ENCODE measurements around the gene RCBTB1.

RCBTB1 gene

DNA sequence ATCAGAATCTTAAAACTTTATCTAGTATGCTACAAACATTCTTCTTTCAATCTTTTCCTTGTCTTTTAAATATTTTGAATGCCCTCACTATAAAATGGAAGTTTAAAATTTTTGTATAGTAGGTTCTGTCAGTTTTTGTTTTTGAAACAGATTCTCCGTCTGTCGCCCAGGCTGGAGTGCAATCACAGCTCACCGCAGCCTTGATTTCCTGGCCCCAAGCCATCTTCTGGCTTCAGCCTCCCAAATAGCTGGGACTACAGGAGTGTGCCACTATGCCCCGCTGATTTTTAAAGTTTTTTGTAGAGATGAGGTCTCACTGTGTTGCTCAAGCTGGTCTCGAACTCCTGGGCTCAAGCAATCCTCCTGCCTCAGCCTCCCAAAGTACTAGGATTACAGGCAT lies 68.9 kb downstream of the RCBTB1 start:
- no peak for DNase-seq (ENCODE audit: low spot score)

DNA sequence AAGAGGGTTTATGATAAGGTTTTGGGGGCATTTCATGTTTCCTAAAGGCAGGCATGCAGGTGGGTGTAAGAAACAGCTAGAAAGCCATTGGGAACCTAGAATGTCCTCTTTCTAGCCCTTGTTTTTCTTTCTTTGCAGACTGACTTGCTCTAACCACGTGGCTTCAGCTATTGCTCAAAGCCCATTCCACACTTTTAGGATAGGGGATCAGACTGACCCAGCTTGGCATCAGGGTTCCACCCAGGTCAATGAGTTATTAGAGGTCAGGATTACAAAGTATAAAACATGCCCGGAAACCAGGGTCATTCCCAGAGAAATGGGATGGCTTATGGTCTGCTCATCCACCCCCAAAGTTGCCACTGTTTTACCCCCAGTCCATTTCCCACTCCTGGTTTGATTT lies 72.8 kb downstream of the RCBTB1 start:
- DNase-seq (ENCODE audit: low spot score) = no peak

- DNase-seq (ENCODE audit: low spot score) = no peak
These were observed 81.4 kb downstream of the RCBTB1 start for GRCh38 chr13:49503951-49504350.

- DNase-seq (ENCODE audit: low spot score) = no peak
These were observed 82.4 kb downstream of the RCBTB1 start for GRCh38 chr13:49502954-49503353.

- DNase-seq (ENCODE audit: low spot score) = no peak
These were observed 85.3 kb downstream of the RCBTB1 start for GRCh38 chr13:49499889-49500660.

DNA sequence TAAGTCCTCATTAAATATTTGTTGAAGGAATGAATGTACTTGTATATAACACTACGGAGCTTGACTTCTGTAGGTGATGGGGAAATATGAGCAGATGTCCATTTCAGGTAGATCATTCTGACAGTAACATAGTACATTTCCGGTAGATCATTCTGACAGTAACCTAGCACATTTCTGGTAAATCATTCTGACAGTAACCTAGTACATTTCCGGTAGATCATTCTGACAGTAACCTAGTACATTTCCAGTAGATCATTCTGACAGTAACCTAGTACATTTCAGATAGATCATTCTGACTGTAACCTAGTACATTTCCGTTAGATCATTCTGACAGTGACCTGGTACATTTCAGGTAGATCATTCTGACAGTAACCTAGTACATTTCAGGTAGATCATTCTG lies 87.2 kb downstream of the RCBTB1 start:
- no peak for DNase-seq (ENCODE audit: low spot score)

- DNase-seq (ENCODE audit: low spot score) = no peak
These were observed 88.1 kb downstream of the RCBTB1 start for GRCh38 chr13:49497272-49497671.

DNA sequence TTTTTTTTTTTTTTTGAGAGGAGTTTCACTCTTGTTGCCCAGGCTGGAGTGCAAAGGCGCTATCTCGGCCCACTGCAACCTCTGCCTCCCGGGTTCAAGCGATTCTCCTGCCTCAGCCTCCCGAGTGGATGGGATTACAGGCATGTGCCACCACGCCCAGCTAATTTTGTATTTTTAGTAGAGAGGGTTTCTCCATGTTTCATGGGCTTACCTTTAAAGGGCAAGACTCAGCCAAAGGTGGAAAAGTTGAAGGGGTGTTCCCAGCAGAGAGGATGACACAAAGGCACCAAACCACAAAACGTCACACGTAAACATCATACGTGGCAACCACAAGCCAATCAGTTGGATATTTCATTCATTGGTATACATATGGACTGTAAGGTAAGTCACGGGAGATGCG lies 88.5 kb downstream of the RCBTB1 start:
- DNase-seq (ENCODE audit: low spot score) = peak; percentile 13

GRCh38 chr13:49495783-49496762 lies 89.3 kb downstream of the RCBTB1 start, which contains the start of gene PHF11:
Gene PHF11, plus strand, starts transcription at chr13:49495953. Its CDS starts 49 bp downstream, at chr13:49496002.
- peak; percentile 94 for DNase-seq (ENCODE audit: low spot score)

DNA sequence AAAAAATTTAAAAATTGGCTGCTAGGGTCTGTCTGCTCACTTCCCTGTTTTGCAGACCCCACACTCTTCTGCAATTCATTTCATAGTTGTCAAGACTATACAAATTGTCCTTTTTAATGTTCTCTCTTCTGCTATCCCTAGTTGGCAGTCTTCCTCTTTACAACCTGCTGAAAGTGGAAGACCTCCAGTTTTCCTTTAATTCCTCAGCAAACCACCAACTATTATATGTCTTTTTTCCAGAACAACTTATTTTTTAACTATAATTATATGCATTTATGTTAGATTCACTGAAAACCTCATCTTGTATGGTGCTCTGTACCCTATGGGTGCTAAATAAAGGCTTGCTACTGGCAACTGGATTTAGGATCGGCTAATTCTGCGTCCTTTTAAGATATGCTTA lies 90.7 kb downstream of the RCBTB1 start:
- DNase-seq (ENCODE audit: low spot score) = peak; percentile 35

DNA sequence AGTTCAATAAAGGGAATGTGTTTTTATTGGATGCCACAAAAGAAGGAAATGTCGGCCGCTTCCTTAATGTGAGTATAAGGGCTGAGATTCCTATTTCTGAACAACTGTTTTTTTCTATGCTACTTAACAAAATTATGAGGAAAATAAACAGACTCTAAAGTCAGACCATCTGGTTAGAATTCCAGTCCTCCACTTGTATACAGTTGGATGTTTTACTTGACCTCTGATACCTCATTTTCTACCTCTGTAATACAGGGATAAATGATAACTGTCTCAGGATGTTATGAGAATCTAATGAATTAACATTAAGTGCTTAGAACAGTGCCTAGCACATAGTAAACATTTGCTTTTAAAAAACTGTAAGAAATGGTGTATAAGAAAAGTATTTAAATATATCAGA lies 96.8 kb downstream of the RCBTB1 start:
- DNase-seq (ENCODE audit: low spot score) = no peak
